Adrenal gland (tissue), 5 donors: ENCODE measurements around the gene LRRTM4.
"Not testable (repeated sequence)": the region's sequence is repeated elsewhere in the genome, so short reads cannot be mapped to it uniquely, and the experiment has no call there.

Source experiments
- CTCF ChIP-seq, 6 experiments: fragments of 450-650 bp in 4 of 6; fragments of 200-600 bp in 2 of 6; sonication (generic) in 1 of 6; IDR thresholded peaks; 1 replicate in 5 of 6; 2 replicates in 1 of 6; pipeline versions ENCODE4 v1.5.1 to v1.8.0; 2016 to 2021; ENCODE audit warnings: antibody characterized with exemption in 6 of 6, mild to moderate bottlenecking in 2 of 6, moderate library complexity in 1 of 6
- POLR2A ChIP-seq, 2 donors: fragments of 450-650 bp; IDR thresholded peaks; one replicate each; pipeline ENCODE4 v1.6.1; 2017; ENCODE audit warnings: antibody characterized with exemption in 2 of 2, mild to moderate bottlenecking in 2 of 2, moderate library complexity in 1 of 2
- donor health status: DM: no; HTN: no; CAD: no.

- TF ChIP-seq POLR2A, CTCF (IDR thresholded peaks at IDR 0.05): not testable (repeated sequence)
These were observed 740.9 kb downstream of the LRRTM4 start for GRCh38 chr2:76781313-76781712.
